ENCODE data around the gene IL1RAPL2. TPM values are rescaled to one million over a fixed set of nuclear protein-coding genes. Genes with fewer than 3 reads are reported as not detected.

The IL1RAPL2 gene
- total and polyA plus RNA-seq, 4 donors: 2.0 TPM; not detected in 3

DNA sequence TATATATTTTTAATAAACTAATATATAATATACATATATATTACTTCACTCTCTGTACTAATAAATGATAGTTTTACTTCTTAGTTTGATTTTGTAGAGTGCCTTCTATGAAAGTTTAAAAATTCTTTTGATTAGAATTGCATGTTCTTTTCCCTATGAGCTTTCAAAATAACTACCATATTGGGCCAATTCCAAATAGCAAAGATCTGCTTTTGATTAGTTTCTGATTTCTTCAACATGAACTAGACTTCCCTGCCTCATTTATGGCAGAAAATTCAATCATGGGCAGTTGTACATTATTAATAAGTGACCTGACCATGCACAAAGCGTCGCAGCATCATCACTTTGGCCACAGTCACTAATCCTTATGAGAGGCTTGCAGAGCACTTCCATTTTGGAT is 703.4 kb downstream of the IL1RAPL2 start:
- WGBS, 2 donors: 86 to 100% methylated on average over 2 of the region's 2 CpGs
- H3K4me1 ChIP-seq (ENCODE audit: control insufficient read depth in 5 of 5, insufficient read depth in 5 of 5, low read length in 5 of 5): no peaks in the 10 kb centered on the region
- H3K27ac ChIP-seq (ENCODE audit: low read depth in 1 of 2, low read length in 1 of 2): no peak overlapping the region
- peaks cover 2 to 28% (median 21%) of the 10 kb centered on the region in 3 donors for H3K27me3 ChIP-seq (ENCODE audit: control insufficient read depth in 3 of 3, insufficient read depth in 3 of 3, low read length in 2 of 3)
- ATAC-seq (ENCODE audit: insufficient read depth, low FRiP score) (no peak), DNase-seq (no peak)
- no peak overlapping the region for H3K4me3 ChIP-seq
- TF ChIP-seq, protein P1, sequence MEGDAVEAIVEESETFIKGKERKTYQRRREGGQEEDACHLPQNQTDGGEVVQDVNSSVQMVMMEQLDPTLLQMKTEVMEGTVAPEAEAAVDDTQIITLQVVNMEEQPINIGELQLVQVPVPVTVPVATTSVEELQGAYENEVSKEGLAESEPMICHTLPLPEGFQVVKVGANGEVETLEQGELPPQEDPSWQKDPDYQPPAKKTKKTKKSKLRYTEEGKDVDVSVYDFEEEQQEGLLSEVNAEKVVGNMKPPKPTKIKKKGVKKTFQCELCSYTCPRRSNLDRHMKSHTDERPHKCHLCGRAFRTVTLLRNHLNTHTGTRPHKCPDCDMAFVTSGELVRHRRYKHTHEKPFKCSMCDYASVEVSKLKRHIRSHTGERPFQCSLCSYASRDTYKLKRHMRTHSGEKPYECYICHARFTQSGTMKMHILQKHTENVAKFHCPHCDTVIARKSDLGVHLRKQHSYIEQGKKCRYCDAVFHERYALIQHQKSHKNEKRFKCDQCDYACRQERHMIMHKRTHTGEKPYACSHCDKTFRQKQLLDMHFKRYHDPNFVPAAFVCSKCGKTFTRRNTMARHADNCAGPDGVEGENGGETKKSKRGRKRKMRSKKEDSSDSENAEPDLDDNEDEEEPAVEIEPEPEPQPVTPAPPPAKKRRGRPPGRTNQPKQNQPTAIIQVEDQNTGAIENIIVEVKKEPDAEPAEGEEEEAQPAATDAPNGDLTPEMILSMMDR (IDR thresholded peaks at IDR 0.05; ENCODE audit: control extremely low read depth, extremely low read depth): no peak
- H3K9me3 ChIP-seq (ENCODE audit: control insufficient read depth in 4 of 4, insufficient read depth in 3 of 4, low read length in 3 of 4): no peaks in the 10 kb centered on the region
- no peak overlapping the region for H3K9ac ChIP-seq (ENCODE audit: insufficient read depth in 1 of 2, low read length in 2 of 2)
- no peaks in the 10 kb centered on the region for H3K36me3 ChIP-seq (ENCODE audit: control insufficient read depth in 4 of 4, insufficient read depth in 4 of 4, low read length in 4 of 4)

DNA sequence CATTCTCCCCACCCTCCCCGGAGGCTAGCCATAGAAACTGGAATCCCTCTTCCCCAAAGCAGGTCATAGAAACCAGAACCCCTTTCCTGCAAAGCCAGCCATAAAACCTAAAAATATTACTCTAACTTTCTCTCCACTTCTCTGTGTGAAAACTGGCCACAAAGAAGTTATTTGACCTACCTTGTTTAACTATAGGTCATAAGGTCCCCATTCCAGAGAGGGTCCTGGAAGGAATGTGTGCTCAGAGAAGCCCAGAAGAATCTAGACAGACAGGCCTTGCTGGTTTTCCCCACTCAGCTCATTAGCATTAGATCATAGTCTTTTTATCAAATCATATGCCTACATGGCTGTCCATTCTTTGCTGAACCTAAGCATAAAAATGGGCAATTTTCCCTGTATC is 707.3 kb downstream of the IL1RAPL2 start:
- Histone ChIP-seq H3K4me1 (ENCODE audit: control insufficient read depth in 5 of 5, insufficient read depth in 5 of 5, low read length in 5 of 5) (no peaks in the 10 kb centered on the region), H3K27ac (ENCODE audit: low read depth in 1 of 2, low read length in 1 of 2) (no peak overlapping the region), H3K36me3 (ENCODE audit: control insufficient read depth in 4 of 4, insufficient read depth in 4 of 4, low read length in 4 of 4) (no peaks in the 10 kb centered on the region), H3K9ac (ENCODE audit: insufficient read depth in 1 of 2, low read length in 2 of 2) (no peak overlapping the region), H3K4me3 (no peak overlapping the region), H3K27me3 (ENCODE audit: control insufficient read depth in 3 of 3, insufficient read depth in 3 of 3, low read length in 2 of 3) (peaks cover 2 to 16% (median 13%) of the 10 kb centered on the region in 3 donors), H3K9me3 (ENCODE audit: control insufficient read depth in 4 of 4, insufficient read depth in 3 of 4, low read length in 3 of 4) (no peaks in the 10 kb centered on the region)
- 77 to 79% methylated on average over 1 of the region's 1 CpG for WGBS, 2 donors
- ATAC-seq (ENCODE audit: insufficient read depth, low FRiP score) (no peak), DNase-seq (peak in 1 of 3 donors; percentile 1)
- TF ChIP-seq, protein P1 (IDR thresholded peaks at IDR 0.05; ENCODE audit: control extremely low read depth, extremely low read depth): no peak

DNA sequence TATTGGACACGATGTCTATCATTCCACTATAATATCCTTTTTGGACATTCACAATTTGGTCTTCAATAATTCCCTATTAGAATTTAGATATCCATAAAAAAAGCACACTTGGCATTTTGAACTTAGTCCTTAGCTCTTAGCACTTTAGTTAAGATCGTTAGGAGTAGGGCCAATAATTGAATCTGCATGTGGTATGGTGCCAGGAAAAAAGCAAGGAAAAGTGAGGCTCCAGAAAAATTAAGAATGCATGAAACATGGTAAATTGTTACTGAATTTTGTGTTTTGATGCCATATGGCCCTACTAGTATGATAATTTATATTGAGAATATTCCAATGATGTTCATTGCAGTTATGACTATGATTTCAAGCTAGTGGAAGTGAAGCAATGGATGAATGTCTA is 708.1 kb downstream of the IL1RAPL2 start:
- TF ChIP-seq, protein P1 (IDR thresholded peaks at IDR 0.05; ENCODE audit: control extremely low read depth, extremely low read depth): no peak
- Histone ChIP-seq H3K4me3 (no peak overlapping the region), H3K9me3 (ENCODE audit: control insufficient read depth in 4 of 4, insufficient read depth in 3 of 4, low read length in 3 of 4) (no peaks in the 10 kb centered on the region), H3K4me1 (ENCODE audit: control insufficient read depth in 5 of 5, insufficient read depth in 5 of 5, low read length in 5 of 5) (no peaks in the 10 kb centered on the region), H3K27me3 (ENCODE audit: control insufficient read depth in 3 of 3, insufficient read depth in 3 of 3, low read length in 2 of 3) (peaks cover 2 to 15% (median 14%) of the 10 kb centered on the region in 3 donors), H3K27ac (ENCODE audit: low read depth in 1 of 2, low read length in 1 of 2) (no peak overlapping the region), H3K9ac (ENCODE audit: insufficient read depth in 1 of 2, low read length in 2 of 2) (no peak overlapping the region), H3K36me3 (ENCODE audit: control insufficient read depth in 4 of 4, insufficient read depth in 4 of 4, low read length in 4 of 4) (no peaks in the 10 kb centered on the region)
- no peak for ATAC-seq (ENCODE audit: insufficient read depth, low FRiP score)
- no peak for DNase-seq
- 66 to 81% methylated on average over 2 of the region's 2 CpGs for WGBS, 2 donors

DNA sequence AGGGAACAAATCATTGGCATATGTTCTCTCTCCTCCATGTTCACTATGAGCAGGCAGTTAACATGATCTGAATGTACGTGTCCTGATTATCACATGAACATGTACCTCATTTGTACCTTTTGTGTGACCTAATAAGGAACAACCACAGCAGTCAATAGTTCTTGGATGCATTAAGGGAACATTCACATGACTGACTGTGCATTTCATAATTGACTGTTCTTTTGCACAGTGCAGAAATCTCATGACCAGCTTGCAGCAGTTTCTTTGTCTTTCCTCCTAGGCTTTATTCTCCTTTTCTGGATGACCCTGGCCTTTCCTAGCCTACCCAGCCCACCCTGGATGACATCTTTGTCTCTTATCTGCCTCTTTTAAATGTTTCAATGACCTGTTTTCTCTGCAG is 711.1 kb downstream of the IL1RAPL2 start:
- TF ChIP-seq, protein P1 (IDR thresholded peaks at IDR 0.05; ENCODE audit: control extremely low read depth, extremely low read depth): no peak
- ATAC-seq (ENCODE audit: insufficient read depth, low FRiP score) (no peak), DNase-seq (no peak)
- H3K9ac ChIP-seq (ENCODE audit: insufficient read depth in 1 of 2, low read length in 2 of 2): no peak overlapping the region
- 66 to 100% methylated on average over 1 of the region's 1 CpG for WGBS, 2 donors
- H3K4me3 ChIP-seq: no peak overlapping the region
- no peaks in the 10 kb centered on the region for H3K4me1 ChIP-seq (ENCODE audit: control insufficient read depth in 5 of 5, insufficient read depth in 5 of 5, low read length in 5 of 5)
- no peak overlapping the region for H3K27ac ChIP-seq (ENCODE audit: low read depth in 1 of 2, low read length in 1 of 2)
- H3K36me3 ChIP-seq (ENCODE audit: control insufficient read depth in 4 of 4, insufficient read depth in 4 of 4, low read length in 4 of 4): no peaks in the 10 kb centered on the region
- H3K27me3 ChIP-seq (ENCODE audit: control insufficient read depth in 3 of 3, insufficient read depth in 3 of 3, low read length in 2 of 3): peaks cover 2 to 11% (median 4%) of the 10 kb centered on the region in 3 donors
- H3K9me3 ChIP-seq (ENCODE audit: control insufficient read depth in 4 of 4, insufficient read depth in 3 of 4, low read length in 3 of 4): no peaks in the 10 kb centered on the region

Data from lung (tissue), 12 donors.